NCI-H774 (cell line): ENCODE measurements around the gene C2CD5.

ENCODE experiments used
- DNase-seq: peaks from one replicate; lab custom pipeline; 2025; lab: John Stamatoyannopoulos, UW

C2CD5 gene

GRCh38 chr12:22415342-22416309 is 128.7 kb downstream of the C2CD5 start:
- DNase-seq, result no peak

GRCh38 chr12:22414742-22415141 is 129.6 kb downstream of the C2CD5 start:
- no peak for DNase-seq

GRCh38 chr12:22413592-22413991 is 130.8 kb downstream of the C2CD5 start:
- DNase-seq, result no peak

DNA sequence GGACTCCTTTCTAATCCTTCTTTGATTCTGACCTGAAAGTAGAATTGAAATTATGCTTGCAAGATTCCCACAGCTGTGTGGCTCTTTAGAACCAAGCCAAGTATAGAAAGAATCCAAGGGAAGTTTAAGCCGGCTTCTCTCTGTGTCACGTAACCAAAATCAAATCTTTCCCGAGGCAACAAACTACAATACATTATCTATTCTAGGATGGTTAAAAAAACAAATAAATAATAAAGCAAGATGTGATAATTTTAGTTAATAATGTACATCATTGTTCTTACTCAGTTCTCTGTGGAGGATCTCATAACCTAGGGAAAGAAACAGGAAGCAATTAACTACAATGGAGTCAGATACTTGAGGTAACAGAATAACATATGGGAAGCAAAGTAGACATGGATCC is 131.8 kb downstream of the C2CD5 start:
- DNase-seq, result no peak

DNA sequence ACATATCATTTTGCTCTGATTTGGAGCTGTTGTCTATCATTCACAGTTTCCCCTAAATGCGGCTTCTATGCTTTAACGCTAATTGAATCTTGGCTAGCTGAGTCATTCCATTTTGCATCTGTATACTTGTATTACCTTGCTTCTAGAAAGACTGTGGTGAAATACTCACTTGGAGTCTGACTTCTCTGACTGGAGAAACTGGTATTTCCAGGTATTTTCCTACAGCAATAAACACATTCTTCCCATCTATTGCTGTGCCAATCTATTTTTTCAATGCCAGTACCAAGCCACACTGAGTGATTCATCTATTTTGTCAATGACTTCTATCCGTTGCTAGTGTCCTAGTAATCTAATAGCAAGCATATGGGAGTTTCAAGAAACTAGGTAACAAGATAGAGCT is 133.9 kb downstream of the C2CD5 start:
- no peak for DNase-seq

- no peak for DNase-seq
Observed at GRCh38 chr12:22409377-22410164, 134.8 kb downstream of the C2CD5 start.

GRCh38 chr12:22408610-22409376 is 135.5 kb downstream of the C2CD5 start:
- DNase-seq, result no peak

DNA sequence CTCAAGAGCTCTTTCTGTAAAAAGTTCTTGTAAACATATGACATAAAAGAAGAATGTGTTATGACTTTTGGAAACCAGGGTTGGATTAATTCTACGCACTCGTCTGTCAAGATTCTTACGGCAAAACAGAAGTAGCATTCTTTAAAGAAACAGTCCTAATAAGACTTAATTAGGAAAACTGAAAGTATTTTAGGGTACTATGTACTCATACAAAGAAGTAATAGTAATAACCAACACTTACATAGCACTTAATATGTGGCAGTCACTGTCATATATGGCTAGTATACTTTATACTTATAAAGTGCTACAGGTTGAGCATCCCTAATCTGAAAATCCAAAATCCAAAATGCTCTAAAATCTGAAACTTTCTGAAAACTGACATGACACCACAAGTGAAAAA is 136.9 kb downstream of the C2CD5 start:
- no peak for DNase-seq

- no peak for DNase-seq
Observed at GRCh38 chr12:22406627-22407026, 137.7 kb downstream of the C2CD5 start.

DNA sequence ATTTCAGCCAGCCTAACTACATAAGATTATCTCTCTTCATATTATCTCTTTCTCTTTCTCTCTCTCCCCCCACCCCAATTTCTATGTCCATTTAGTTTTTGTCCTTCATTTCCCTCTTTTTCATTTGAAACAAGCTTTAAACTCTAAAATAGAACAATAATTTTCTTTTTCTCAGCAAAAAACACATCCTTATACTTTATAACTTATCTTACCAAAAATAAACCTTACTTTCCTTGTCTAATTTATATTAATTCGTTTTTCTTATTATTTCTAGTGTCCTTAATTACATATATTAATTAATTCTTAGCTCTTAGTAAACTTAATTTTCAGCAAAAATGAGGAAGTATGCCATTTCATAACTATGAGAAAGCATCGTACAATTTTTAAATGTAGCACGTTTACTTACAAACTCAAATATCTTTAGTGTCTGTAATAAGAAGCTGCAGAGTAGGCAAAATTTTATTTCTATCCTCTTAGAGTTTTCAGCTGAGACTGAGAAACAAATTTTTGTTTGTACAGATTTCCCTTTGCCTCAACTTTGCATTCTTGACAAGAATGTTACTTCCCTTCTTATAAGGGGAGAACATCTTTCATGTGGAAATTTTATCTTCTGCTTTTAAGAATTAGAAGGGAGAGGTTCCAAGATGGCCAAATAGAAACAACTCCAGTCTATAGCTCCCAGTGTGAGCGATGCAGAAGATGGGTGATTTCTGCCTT is 144.7 kb downstream of the C2CD5 start:
- DNase-seq, result no peak
